Duodenal mucosa (tissue), 2 donors: Measurements from ENCODE around the gene REXO5.

ENCODE experiments used
- H3K27ac ChIP-seq: one replicate; pipeline ENCODE4 v1.7.0; 2013; ENCODE audit warnings: low read depth, low read length
- H3K27me3 ChIP-seq, 2 donors: one replicate each; pipeline ENCODE4 v1.7.0; 2013; ENCODE audit warnings: low read length in 2 of 2, control low read depth in 1 of 2; ENCODE audit not compliant: insufficient read depth in 2 of 2, control insufficient read depth in 1 of 2
- H3K36me3 ChIP-seq, 2 donors: one replicate each; pipeline ENCODE4 v1.7.0; 2013; ENCODE audit warnings: low read length in 2 of 2, control low read depth in 1 of 2; ENCODE audit not compliant: insufficient read depth in 2 of 2, control insufficient read depth in 1 of 2
- H3K4me1 ChIP-seq, 2 donors: one replicate each; pipeline ENCODE4 v1.7.0; 2013; ENCODE audit warnings: low read length in 2 of 2, control low read depth in 1 of 2; ENCODE audit not compliant: insufficient read depth in 2 of 2, control insufficient read depth in 1 of 2
- H3K4me3 ChIP-seq, 2 donors: one replicate each; pipeline ENCODE4 v1.7.0; 2013; ENCODE audit warnings: low read length in 2 of 2, low read depth in 1 of 2
- H3K9ac ChIP-seq, 2 donors: one replicate each; pipeline ENCODE4 v1.7.0; 2013; ENCODE audit warnings: low read length in 2 of 2, low read depth in 1 of 2
- H3K9me3 ChIP-seq, 2 donors: one replicate each; pipeline ENCODE4 v1.7.0; 2013; ENCODE audit warnings: low read length in 2 of 2, control low read depth in 1 of 2; ENCODE audit not compliant: control insufficient read depth in 1 of 2

REXO5 gene

DNA sequence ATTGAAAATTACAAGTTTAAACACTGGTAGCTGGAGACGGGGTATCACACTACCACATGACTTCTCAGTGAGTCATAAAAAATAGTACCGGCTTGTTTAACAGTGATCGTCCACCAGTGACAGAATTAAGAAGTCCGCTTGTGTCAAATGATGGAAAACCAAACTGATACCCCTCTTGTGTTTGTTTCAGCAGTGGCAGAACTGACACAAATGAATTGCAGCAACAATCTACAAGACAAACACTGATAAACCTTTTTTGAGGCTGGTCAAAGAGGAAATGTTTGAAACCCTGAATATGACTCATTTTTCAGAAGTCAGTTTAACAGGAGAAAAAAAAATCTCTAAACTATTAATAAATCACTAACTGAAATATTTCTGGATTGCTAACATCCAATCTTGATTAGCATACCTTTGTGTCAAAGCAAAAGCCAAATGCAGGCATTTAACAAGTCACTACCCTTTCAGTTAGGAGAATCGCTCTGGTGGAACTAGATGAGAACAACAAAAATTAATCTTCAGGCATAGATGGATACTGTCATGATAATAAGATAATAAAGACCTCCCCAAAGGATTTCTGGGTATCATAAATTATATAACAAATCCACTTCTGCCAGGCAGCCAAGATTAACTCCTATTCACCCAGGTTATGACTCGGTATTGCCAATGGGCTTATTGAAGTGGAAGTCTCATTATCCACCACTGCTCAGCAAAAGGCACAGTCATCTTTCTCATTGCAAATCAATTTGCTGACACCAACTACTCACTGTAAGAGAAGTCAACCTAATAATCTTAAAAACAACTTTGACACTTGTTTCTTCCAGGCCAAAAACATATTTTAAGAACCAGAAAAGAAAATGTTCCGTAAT, 73.1 kb downstream of the REXO5 start:
- Histone ChIP-seq H3K4me3 (no peak overlapping the region), H3K36me3 (no peaks in the 10 kb centered on the region), H3K27me3 (no peaks in the 10 kb centered on the region), H3K9ac (no peak overlapping the region), H3K27ac (peak overlapping the region; percentile 1), H3K4me1 (peaks cover 6 to 40% of the 10 kb centered on the region in 2 donors), H3K9me3 (no peaks in the 10 kb centered on the region)

DNA sequence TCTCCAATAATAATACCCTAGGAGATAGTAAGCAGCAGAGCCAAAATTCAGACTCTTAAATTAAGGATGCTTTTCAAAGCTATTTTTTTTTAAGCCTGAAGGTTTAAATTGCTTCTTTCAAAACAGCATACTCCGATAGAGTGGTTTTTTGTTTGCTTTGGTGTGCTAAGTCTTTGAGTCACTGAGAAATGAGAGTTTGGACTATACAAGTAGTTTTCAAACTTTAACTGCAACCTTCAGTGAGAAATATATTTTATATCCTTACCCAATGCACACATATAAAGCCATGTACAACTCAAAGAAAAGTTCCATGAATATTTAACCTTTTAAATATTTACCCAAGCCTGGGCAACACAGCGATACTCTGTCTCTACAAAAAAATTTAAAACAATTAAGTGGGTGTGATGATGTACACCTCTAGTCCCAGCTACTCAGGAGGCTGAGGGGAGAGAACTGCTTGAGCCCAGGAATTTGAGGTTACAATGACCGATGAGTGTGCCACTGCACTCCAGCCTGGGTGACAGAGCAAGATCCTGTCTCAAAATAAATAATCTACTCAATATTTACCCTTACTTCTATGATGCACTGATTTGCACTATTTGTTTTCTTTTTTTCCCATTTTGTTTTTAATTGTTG, 74.7 kb downstream of the REXO5 start:
- H3K4me1 ChIP-seq, result peaks cover 0 to 35% of the 10 kb centered on the region in 2 donors

DNA sequence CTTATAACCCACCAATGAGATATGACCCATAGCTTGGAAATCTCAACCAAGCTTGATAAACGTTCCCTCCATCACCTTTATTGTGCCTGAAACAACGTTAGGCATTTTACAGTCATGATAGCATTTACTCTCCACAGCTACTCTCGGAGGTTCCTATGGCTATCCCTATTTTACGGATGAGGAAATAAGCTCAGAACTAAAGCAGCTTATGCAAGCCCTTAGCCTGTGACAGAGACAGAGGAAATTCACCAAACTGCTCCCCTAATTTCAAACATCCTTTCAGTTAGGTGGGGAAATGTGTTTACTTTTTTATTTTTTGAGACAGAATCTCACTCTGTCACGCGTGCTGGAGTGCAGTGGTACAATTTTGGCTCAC, 75.2 kb downstream of the REXO5 start:
- Histone ChIP-seq H3K27me3 (no peaks in the 10 kb centered on the region), H3K4me1 (peaks cover 0 to 35% of the 10 kb centered on the region in 2 donors), H3K4me3 (no peak overlapping the region), H3K27ac (no peak overlapping the region), H3K9me3 (no peaks in the 10 kb centered on the region), H3K9ac (no peak overlapping the region), H3K36me3 (no peaks in the 10 kb centered on the region)

More for the DNA sequence above, 74.7 kb downstream of the REXO5 start:
- Histone ChIP-seq H3K27me3 (no peaks in the 10 kb centered on the region), H3K9me3 (no peaks in the 10 kb centered on the region), H3K4me3 (no peak overlapping the region), H3K27ac (no peak overlapping the region), H3K9ac (no peak overlapping the region), H3K36me3 (no peaks in the 10 kb centered on the region)

DNA sequence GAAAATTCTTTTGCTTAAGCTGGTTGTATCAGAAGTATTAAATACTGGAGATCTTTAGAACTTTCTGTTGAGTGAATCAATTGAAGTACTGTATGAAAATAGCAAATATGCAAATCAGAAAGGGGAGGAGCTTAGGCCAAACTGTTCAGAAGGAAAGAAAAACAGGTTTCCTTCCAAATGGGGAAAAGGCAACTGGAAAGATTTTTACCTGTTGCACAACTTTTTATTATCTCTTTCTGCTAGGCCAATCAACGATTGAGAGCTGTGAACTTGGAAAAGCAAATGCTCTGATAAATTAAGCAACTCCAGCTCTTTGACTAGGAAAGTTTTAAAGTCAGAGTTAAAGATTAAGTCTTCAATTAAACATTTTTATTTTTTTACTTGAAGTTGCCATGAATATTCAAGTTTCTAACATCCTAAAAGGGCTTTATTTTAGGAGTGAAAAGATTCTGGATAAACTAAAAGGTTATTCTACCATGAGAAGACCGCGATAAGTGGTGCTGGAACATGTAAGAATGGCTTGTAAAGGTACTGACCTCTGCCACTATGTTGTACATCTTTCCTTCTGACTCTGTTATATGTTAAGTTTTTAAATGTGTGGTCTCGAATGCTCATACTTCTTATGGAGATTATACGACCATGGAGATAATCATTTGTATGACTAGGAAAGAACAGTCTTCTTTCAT, 77.4 kb downstream of the REXO5 start:
- H3K9ac ChIP-seq, result no peak overlapping the region
- H3K4me1 ChIP-seq, result peaks cover 5 to 38% of the 10 kb centered on the region in 2 donors
- no peak overlapping the region for H3K4me3 ChIP-seq
- H3K27ac ChIP-seq, result no peak overlapping the region
- H3K27me3 ChIP-seq, result no peaks in the 10 kb centered on the region
- no peaks in the 10 kb centered on the region for H3K9me3 ChIP-seq
- no peaks in the 10 kb centered on the region for H3K36me3 ChIP-seq

DNA sequence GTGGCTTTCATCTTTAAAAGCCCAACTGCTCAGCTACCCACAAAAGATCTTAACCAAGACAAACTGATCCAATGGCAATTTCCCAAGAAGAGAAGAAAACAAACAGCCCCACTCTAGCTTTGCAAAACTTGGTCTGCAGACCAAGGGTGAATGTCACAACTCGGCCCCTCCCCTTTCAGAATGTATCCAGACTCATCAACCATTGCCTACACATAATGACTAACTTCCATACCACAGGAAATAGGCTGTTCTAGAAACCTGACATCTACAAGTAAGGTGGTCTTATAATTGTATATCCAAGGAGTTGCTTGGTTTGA, 77.9 kb downstream of the REXO5 start:
- no peaks in the 10 kb centered on the region for H3K27me3 ChIP-seq
- no peaks in the 10 kb centered on the region for H3K36me3 ChIP-seq
- H3K4me3 ChIP-seq, result no peak overlapping the region
- H3K27ac ChIP-seq, result no peak overlapping the region
- H3K9ac ChIP-seq, result no peak overlapping the region
- H3K9me3 ChIP-seq, result no peaks in the 10 kb centered on the region
- peaks cover 5 to 33% of the 10 kb centered on the region in 2 donors for H3K4me1 ChIP-seq

DNA sequence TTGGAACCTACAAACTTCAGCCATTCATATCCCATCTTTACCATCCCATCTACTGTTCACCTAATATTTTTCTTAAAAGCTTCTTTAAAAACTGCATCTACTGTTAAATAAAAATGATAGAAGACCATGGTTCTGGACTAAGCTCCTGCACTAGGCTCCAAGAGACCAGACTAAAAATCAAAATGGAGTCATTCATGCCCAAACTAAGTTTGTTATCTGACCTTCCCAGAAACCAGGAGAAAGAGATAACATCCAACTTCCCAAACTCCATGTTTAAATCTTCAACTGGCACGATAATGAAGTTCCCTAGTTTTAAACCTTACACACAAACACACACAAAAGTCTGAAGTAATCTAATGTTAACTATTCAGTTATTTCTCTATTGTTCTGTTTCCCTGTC, 80.0 kb downstream of the REXO5 start:
- H3K9ac ChIP-seq, result no peak overlapping the region
- H3K27me3 ChIP-seq, result no peaks in the 10 kb centered on the region
- no peaks in the 10 kb centered on the region for H3K9me3 ChIP-seq
- H3K4me1 ChIP-seq, result peaks cover 13 to 23% of the 10 kb centered on the region in 2 donors
- no peaks in the 10 kb centered on the region for H3K36me3 ChIP-seq
- no peak overlapping the region for H3K4me3 ChIP-seq
- no peak overlapping the region for H3K27ac ChIP-seq

DNA sequence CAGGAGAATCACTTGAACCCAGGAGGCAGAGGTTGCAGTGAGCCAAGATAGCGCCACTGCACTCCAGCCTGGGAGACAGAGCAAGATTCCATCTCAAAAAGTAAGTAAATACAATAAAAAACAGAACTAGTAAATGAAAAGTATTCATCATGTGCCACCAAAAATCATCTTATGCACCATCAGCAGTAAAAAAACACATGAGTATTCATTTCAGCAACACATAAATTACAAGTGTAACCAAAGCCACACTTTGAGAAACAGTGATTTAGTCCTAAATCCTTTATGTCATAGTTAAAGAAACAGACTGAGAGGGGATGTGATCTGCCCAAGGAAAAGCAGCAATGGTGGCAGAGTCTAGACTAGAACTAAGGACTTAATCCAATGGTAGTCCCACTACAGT, 80.9 kb downstream of the REXO5 start:
- H3K27ac ChIP-seq, result no peak overlapping the region
- H3K4me3 ChIP-seq, result no peak overlapping the region
- H3K27me3 ChIP-seq, result no peaks in the 10 kb centered on the region
- H3K9me3 ChIP-seq, result no peaks in the 10 kb centered on the region
- peaks cover 0 to 2% of the 10 kb centered on the region in 2 donors for H3K36me3 ChIP-seq
- H3K4me1 ChIP-seq, result peaks cover 13 to 20% of the 10 kb centered on the region in 2 donors
- H3K9ac ChIP-seq, result no peak overlapping the region

DNA sequence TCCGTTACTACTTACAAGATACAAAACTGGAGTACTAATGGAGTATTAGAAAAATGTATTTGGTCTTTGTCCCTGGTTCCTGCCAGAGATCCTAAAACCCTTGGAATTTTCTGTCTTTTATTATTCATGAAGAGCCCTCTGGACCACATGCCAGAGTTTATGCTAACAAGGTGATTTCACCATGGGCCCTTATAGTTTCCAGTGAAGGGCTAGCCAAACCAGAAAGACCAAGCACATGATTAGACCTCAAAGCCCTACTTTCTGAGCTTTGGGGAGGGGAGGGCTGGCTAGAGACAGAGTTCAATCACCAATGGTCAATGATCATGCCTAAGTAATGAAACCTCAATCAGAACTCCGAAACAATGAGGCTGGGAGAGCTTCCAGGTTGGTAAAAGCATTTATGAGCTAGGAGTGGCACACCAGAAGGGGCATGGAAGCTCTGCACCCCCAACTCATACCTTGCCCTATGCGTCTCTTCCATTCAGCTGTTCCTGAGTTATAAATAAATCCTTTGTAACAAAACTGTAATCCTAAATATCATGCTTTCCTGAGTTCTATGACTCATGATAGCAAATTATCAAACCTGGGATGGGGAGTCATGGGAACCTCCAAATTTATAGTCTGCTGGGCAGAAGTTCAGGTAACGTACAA, 83.4 kb downstream of the REXO5 start:
- H3K36me3 ChIP-seq, result peaks cover 5 to 9% of the 10 kb centered on the region in 2 donors
- no peaks in the 10 kb centered on the region for H3K27me3 ChIP-seq
- peak overlapping the region in 1 of 2 donors; percentile 8 for H3K4me3 ChIP-seq
- H3K27ac ChIP-seq, result no peak overlapping the region
- no peak overlapping the region for H3K9ac ChIP-seq
- H3K4me1 ChIP-seq, result peaks cover 9 to 13% of the 10 kb centered on the region in 2 donors
- H3K9me3 ChIP-seq, result no peaks in the 10 kb centered on the region

DNA sequence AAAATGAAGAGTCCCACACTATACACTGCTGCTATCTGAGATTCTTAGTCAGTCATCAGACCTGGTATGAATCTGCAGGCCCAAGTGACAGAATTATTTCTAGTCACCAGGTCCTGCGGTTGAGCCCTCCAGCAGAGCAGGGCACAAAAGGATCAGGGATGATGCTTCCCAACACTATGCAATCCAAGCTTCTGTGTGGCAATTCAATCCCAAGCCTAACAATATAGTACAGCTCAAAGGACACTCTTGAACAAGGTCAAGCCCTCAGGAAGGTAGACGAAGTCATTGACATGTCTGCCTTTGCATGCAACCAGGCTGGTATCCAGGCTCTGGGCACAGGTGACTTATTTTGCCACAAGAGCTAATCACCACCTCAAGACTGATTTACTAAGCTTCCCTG, 88.1 kb downstream of the REXO5 start:
- Histone ChIP-seq H3K27me3 (no peaks in the 10 kb centered on the region), H3K9ac (no peak overlapping the region), H3K4me3 (no peak overlapping the region), H3K27ac (no peak overlapping the region), H3K36me3 (peaks cover 5 to 24% of the 10 kb centered on the region in 2 donors), H3K9me3 (no peaks in the 10 kb centered on the region), H3K4me1 (peaks cover 20 to 23% of the 10 kb centered on the region in 2 donors)
